Right lobe of liver (tissue), 4 donors: ENCODE data around the gene CDH13.

ENCODE experiments used
- POLR2A ChIP-seq: fragments of 450-650 bp; IDR thresholded peaks from one replicate; pipeline ENCODE4 v1.6.1; 2017; ENCODE audit warnings: antibody characterized with exemption, mild to moderate bottlenecking
- TF ChIP-seq, protein P1 (sequence below), 4 donors: fragments of 200-600 bp in 3 of 4; fragments of 450-650 bp in 1 of 4; IDR thresholded peaks; one replicate each; pipeline versions ENCODE4 v1.5.1 to v1.8.0; 2016 to 2022; ENCODE audit warnings: antibody characterized with exemption in 4 of 4, mild to moderate bottlenecking in 2 of 4
- donor health status: DM: no; HTN: no; CAD: no.
- donor health status: DM: no; HTN: no; CAD: no.
- donor health status: DM: no; HTN: yes; CAD: no.

DNA sequence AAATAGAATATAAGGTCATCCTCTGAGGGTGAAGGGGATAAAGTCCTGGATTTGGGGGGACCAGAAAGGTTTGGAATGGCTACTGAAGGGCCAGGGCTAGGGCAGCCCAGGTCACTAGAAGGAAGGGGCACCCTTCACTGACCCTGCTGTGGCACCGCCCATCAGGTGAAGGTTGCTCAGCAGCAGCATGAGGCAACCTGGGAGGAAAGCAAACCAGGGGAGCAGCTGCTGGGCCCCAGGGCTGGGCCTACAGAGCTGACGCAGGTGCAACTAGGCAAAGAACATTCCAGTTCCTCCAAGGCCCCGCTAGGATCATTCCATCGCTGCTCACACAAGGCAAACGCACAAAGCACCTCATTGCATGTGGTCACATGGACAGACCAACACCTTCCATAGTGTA, 1177.6 kb downstream of the CDH13 start:
- TF ChIP-seq, protein P1, sequence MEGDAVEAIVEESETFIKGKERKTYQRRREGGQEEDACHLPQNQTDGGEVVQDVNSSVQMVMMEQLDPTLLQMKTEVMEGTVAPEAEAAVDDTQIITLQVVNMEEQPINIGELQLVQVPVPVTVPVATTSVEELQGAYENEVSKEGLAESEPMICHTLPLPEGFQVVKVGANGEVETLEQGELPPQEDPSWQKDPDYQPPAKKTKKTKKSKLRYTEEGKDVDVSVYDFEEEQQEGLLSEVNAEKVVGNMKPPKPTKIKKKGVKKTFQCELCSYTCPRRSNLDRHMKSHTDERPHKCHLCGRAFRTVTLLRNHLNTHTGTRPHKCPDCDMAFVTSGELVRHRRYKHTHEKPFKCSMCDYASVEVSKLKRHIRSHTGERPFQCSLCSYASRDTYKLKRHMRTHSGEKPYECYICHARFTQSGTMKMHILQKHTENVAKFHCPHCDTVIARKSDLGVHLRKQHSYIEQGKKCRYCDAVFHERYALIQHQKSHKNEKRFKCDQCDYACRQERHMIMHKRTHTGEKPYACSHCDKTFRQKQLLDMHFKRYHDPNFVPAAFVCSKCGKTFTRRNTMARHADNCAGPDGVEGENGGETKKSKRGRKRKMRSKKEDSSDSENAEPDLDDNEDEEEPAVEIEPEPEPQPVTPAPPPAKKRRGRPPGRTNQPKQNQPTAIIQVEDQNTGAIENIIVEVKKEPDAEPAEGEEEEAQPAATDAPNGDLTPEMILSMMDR (IDR thresholded peaks at IDR 0.05): no peak
- TF ChIP-seq POLR2A: no peak
